Glutamatergic neuron (in vitro differentiated cells): Measurements from ENCODE around the gene RHCE. TPM values are rescaled to one million over a fixed set of nuclear protein-coding genes. Genes with fewer than 3 reads are reported as not detected.

Experiments used
- DNase-seq: peaks from one replicate; pipeline ENCODE4 v3.0.0; 2022
- H3K27ac Mint-ChIP-seq: one replicate; pipeline ENCODE4 v1.8.0; 2020; ENCODE audit warnings: mild to moderate bottlenecking, mixed read lengths, inconsistent platforms; ENCODE audit not compliant: unreplicated experiment
- H3K27me3 Mint-ChIP-seq: one replicate; pipeline ENCODE4 v1.8.0; 2020; ENCODE audit warnings: mild to moderate bottlenecking, moderate library complexity, mixed read lengths, inconsistent platforms; ENCODE audit not compliant: unreplicated experiment
- H3K36me3 Mint-ChIP-seq: one replicate; pipeline ENCODE4 v1.8.0; 2020; ENCODE audit warnings: mild to moderate bottlenecking, mixed read lengths, inconsistent platforms; ENCODE audit not compliant: unreplicated experiment
- H3K4me1 Mint-ChIP-seq: one replicate; pipeline ENCODE4 v1.8.0; 2020; ENCODE audit warnings: mild to moderate bottlenecking, low read depth, mixed read lengths, inconsistent platforms; ENCODE audit not compliant: unreplicated experiment
- H3K4me3 Mint-ChIP-seq: one replicate; pipeline ENCODE4 v1.8.0; 2020; ENCODE audit warnings: mild to moderate bottlenecking, mixed read lengths, inconsistent platforms; ENCODE audit not compliant: unreplicated experiment
- H3K9me3 Mint-ChIP-seq: one replicate; pipeline ENCODE4 v1.8.0; 2020; ENCODE audit warnings: mild to moderate bottlenecking, moderate library complexity, mixed read lengths, inconsistent platforms; ENCODE audit not compliant: unreplicated experiment
- CTCF ChIP-seq: fragments of 200-600 bp; sonication (generic); IDR thresholded peaks from one replicate; pipeline ENCODE4 v1.5.0; 2021; ENCODE audit not compliant: partially characterized antibody, unreplicated experiment
- total RNA-seq: library from RNA; stranded (reverse); fragmentation: NEBNext Ultra II Directional; extraction: Animal tissue kit (Norgen Biotek cat#: 25700); gene quantifications from one replicate; pipeline ENCODE4 v1.2.1, GENCODE V29; 2021; ENCODE audit not compliant: unreplicated experiment

The RHCE gene
- total RNA-seq, 1 donor from 2014 or later: 1.2 TPM

GRCh38 chr1:25443030-25443699 lies 22.5 kb upstream of the RHCE start:
- TF ChIP-seq CTCF: no peak
- Mint-ChIP-seq H3K27me3 (no peaks in the 10 kb centered on the region), H3K4me3 (no peak overlapping the region), H3K36me3 (no peaks in the 10 kb centered on the region), H3K4me1 (peaks cover 26% of the 10 kb centered on the region), H3K27ac (no peak overlapping the region), H3K9me3 (peaks cover 6% of the 10 kb centered on the region)
- DNase-seq: no peak

GRCh38 chr1:25442178-25442577 lies 21.6 kb upstream of the RHCE start:
- Mint-ChIP-seq H3K27ac (no peak overlapping the region), H3K9me3 (peaks cover 6% of the 10 kb centered on the region), H3K27me3 (no peaks in the 10 kb centered on the region), H3K4me1 (peaks cover 26% of the 10 kb centered on the region), H3K4me3 (no peak overlapping the region), H3K36me3 (no peaks in the 10 kb centered on the region)
- DNase-seq: no peak
- no peak for TF ChIP-seq CTCF

GRCh38 chr1:25439287-25439686 lies 18.7 kb upstream of the RHCE start:
- no peak for DNase-seq
- Mint-ChIP-seq H3K9me3 (peaks cover 4% of the 10 kb centered on the region), H3K4me3 (no peak overlapping the region), H3K27me3 (no peaks in the 10 kb centered on the region), H3K27ac (no peak overlapping the region), H3K4me1 (peaks cover 30% of the 10 kb centered on the region), H3K36me3 (no peaks in the 10 kb centered on the region)
- no peak for TF ChIP-seq CTCF

GRCh38 chr1:25437672-25438071 lies 17.0 kb upstream of the RHCE start:
- peaks cover 4% of the 10 kb centered on the region for H3K9me3 Mint-ChIP-seq
- no peak overlapping the region for H3K4me3 Mint-ChIP-seq
- H3K36me3 Mint-ChIP-seq: no peaks in the 10 kb centered on the region
- H3K4me1 Mint-ChIP-seq: peaks cover 41% of the 10 kb centered on the region
- H3K27ac Mint-ChIP-seq: no peak overlapping the region
- no peak for DNase-seq
- H3K27me3 Mint-ChIP-seq: no peaks in the 10 kb centered on the region
- TF ChIP-seq CTCF: no peak

GRCh38 chr1:25435397-25436108 lies 14.9 kb upstream of the RHCE start:
- peaks cover 2% of the 10 kb centered on the region for H3K27me3 Mint-ChIP-seq
- peaks cover 31% of the 10 kb centered on the region for H3K4me1 Mint-ChIP-seq
- no peak overlapping the region for H3K27ac Mint-ChIP-seq
- H3K4me3 Mint-ChIP-seq: peak overlapping the region; percentile 20
- H3K9me3 Mint-ChIP-seq: peaks cover under 1% of the 10 kb centered on the region
- no peak for TF ChIP-seq CTCF
- no peak for DNase-seq
- no peaks in the 10 kb centered on the region for H3K36me3 Mint-ChIP-seq
